ENCODE measurements around the gene AVL9. TPM values are rescaled to one million over a fixed set of nuclear protein-coding genes. Genes with fewer than 3 reads are reported as not detected.

The AVL9 gene
- total and polyA plus RNA-seq, 2 of the 13 experiments (the other 11 are each of a cell fraction or from before 2014, with no cell fraction given): 29.9 to 48.0 TPM

- TF ChIP-seq HNF1A (IDR thresholded peaks at IDR 0.05; ENCODE audit: low read depth) (no peak), HNF1A (CRISPR knock-in tag; IDR thresholded peaks at IDR 0.05; ENCODE audit: borderline replicate concordance) (peak; percentile 73), BRCA1 (CRISPR knock-in tag; IDR thresholded peaks at IDR 0.05) (peak; percentile 28; the same call in 1 of the 2 replicates), KLF6 (CRISPR knock-in tag; IDR thresholded peaks at IDR 0.05) (peak; percentile 89; the same call in 1 of the 2 replicates), DPF2 (CRISPR knock-in tag; IDR thresholded peaks at IDR 0.05; ENCODE audit: borderline replicate concordance, low read depth) (no peak), NPAS2 (CRISPR knock-in tag; IDR thresholded peaks at IDR 0.05; ENCODE audit: borderline replicate concordance) (no peak), JUND (CRISPR knock-in tag; IDR thresholded peaks at IDR 0.05) (0 out of 2 replicates have a peak, but pooled peaks have one; percentile 54), ZNF484 (CRISPR knock-in tag; IDR thresholded peaks at IDR 0.05; ENCODE audit: borderline replicate concordance, low read depth) (no peak), ARNT2 (CRISPR knock-in tag; IDR thresholded peaks at IDR 0.05; ENCODE audit: low read depth) (peak; percentile 71), ZNF788 (CRISPR knock-in tag; IDR thresholded peaks at IDR 0.05; ENCODE audit: borderline replicate concordance) (peak; percentile 70; the same call in 1 of the 2 replicates), ZBTB10 (CRISPR knock-in tag; IDR thresholded peaks at IDR 0.05; ENCODE audit: borderline replicate concordance) (0 out of 2 replicates have a peak, but pooled peaks have one; percentile 49), HDAC2 (CRISPR knock-in tag; IDR thresholded peaks at IDR 0.05) (0 out of 2 replicates have a peak, but pooled peaks have one; percentile 36), ADNP (CRISPR knock-in tag; IDR thresholded peaks at IDR 0.05) (no peak), ERF (CRISPR knock-in tag; IDR thresholded peaks at IDR 0.05) (peak; percentile 88; the same call in 1 of the 2 replicates), THAP11 (CRISPR knock-in tag; IDR thresholded peaks at IDR 0.05) (peak; percentile 85), ARID3A (IDR thresholded peaks at IDR 0.05; ENCODE audit: low read depth, low read length) (no peak), PLRG1 (conservative IDR thresholded peaks at IDR 0.05) (no peak), PITX1 (CRISPR knock-in tag; IDR thresholded peaks at IDR 0.05) (no peak)
Measured at GRCh38 chr7:32495298-32496051, at the start of gene AVL9 (continued).

Measured in HepG2 (cell line).